Thyroid gland (tissue), 4 donors: ENCODE data around the gene CREB5. TPM values are rescaled to one million over a fixed set of nuclear protein-coding genes. Genes with fewer than 3 reads are reported as not detected.

Source experiments
- DNase-seq, 2 donors: peaks; one replicate each; pipeline ENCODE4 v3.0.0-alpha.2; 2019
- H3K27ac ChIP-seq, 3 donors: fragments of 200-600 bp; sonication (generic); 1 replicate in 2 of 3; 2 replicates in 1 of 3; pipeline ENCODE4 v1.5.1; 2016 to 2019; ENCODE audit warnings: mild to moderate bottlenecking in 1 of 3, moderate library complexity in 1 of 3
- H3K27me3 ChIP-seq: fragments of 200-600 bp; sonication (generic); one replicate; pipeline ENCODE4 v1.5.1; 2019
- H3K36me3 ChIP-seq, 2 donors: fragments of 200-600 bp; sonication (generic); one replicate each; pipeline ENCODE4 v1.5.1; 2016 to 2019
- H3K4me1 ChIP-seq, 2 donors: fragments of 200-600 bp; sonication (generic); one replicate each; pipeline ENCODE4 v1.5.1; 2017 to 2019
- H3K4me3 ChIP-seq, 3 donors: fragments of 200-600 bp; sonication (generic); replicated peaks in 1 of 3; 1 replicate in 2 of 3; 2 replicates in 1 of 3; pipeline ENCODE4 v1.5.1; 2016; ENCODE audit warnings: mild to moderate bottlenecking in 1 of 3
- H3K9me3 ChIP-seq: fragments of 200-600 bp; sonication (generic); one replicate; pipeline ENCODE4 v1.5.1; 2017
- POLR2A ChIP-seq, 2 donors: fragments of 450-650 bp; IDR thresholded peaks; one replicate each; pipeline ENCODE4 v1.6.1; 2017; ENCODE audit warnings: antibody characterized with exemption in 2 of 2, mild to moderate bottlenecking in 2 of 2, moderate library complexity in 1 of 2
- WGBS, 2 donors: methylation state at CpG; one replicate each; pipeline ENCODE4 v1.1.5; 2017; 5-methylcytosine and 5-hydroxymethylcytosine counted together
- intact Hi-C: fragments of 100-400 bp; cut with DNase I; formaldehyde crosslinking; loops from one replicate; pipeline ENCODE4 v1.15.1; 2023
- total RNA-seq, 4 donors: library from RNA; depleted of rRNA; stranded (reverse); fragments of >200 nt; gene quantifications; one replicate each; pipeline ENCODE4 v1.2.3, GENCODE V29; 2016
- TF ChIP-seq, protein P1 (sequence below), 6 experiments: fragments of 200-600 bp in 3 of 6; fragments of 450-650 bp in 3 of 6; sonication (generic) in 3 of 6; IDR thresholded peaks; one replicate each; pipeline ENCODE4 v1.5.1; 2016 to 2019; ENCODE audit warnings: antibody characterized with exemption in 6 of 6, mild to moderate bottlenecking in 2 of 6, inconsistent platforms in 1 of 6, moderate library complexity in 1 of 6

Gene CREB5
- total RNA-seq, 4 donors from 2014 or later = 2.5 to 13.6 (median 6.5) TPM

DNA sequence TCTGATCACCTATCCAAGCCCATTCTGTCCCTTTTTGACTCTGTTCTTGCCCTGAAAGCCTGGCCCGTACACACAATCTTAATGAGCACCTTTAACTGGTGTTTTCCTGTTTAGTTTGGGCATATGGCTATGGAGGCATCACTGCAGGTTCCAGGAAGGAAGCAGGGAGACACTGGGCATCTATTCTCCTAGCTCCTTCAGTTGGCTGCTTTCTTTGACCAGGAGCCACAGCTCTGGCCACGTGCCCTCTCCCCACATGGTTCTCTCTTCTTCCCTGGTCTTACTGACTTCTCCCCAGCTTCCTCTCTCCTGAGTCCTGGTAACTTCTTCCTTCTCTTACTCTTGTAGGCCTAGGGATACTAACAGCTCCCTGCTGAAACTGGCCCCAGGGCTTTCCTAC, 144.4 kb downstream of the CREB5 start:
- no peak for DNase-seq
- H3K27ac ChIP-seq = no peak overlapping the region

DNA sequence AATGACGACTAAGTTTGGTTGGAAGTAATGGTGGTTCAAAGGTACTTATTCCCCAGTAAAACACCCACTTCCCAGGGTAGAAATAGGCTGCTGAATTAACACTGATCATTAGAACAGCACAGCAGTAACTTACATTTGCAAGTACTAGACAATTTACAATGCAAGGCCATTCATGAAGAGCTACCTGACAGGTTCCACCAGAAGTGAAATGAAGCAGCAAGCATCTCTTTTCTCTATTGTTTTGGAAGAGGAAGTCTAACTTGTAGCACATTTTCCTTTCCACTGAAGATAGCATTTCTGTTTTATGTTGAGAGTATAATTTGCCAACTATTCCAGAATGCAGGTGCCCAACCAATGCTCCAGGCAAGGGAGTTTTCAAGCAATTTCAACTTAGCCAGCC, 145.9 kb downstream of the CREB5 start:
- Histone ChIP-seq H3K4me3 (no peak overlapping the region), H3K9me3 (no peaks in the 10 kb centered on the region), H3K27me3 (no peaks in the 10 kb centered on the region), H3K36me3 (no peaks in the 10 kb centered on the region), H3K27ac (no peak overlapping the region), H3K4me1 (no peaks in the 10 kb centered on the region)
- WGBS, 2 donors = 43 to 54% methylated on average over 1 of the region's 1 CpG
- TF ChIP-seq POLR2A (IDR thresholded peaks at IDR 0.05) = no peak
- TF ChIP-seq, protein P1, sequence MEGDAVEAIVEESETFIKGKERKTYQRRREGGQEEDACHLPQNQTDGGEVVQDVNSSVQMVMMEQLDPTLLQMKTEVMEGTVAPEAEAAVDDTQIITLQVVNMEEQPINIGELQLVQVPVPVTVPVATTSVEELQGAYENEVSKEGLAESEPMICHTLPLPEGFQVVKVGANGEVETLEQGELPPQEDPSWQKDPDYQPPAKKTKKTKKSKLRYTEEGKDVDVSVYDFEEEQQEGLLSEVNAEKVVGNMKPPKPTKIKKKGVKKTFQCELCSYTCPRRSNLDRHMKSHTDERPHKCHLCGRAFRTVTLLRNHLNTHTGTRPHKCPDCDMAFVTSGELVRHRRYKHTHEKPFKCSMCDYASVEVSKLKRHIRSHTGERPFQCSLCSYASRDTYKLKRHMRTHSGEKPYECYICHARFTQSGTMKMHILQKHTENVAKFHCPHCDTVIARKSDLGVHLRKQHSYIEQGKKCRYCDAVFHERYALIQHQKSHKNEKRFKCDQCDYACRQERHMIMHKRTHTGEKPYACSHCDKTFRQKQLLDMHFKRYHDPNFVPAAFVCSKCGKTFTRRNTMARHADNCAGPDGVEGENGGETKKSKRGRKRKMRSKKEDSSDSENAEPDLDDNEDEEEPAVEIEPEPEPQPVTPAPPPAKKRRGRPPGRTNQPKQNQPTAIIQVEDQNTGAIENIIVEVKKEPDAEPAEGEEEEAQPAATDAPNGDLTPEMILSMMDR (IDR thresholded peaks at IDR 0.05) = no peak
- DNase-seq = no peak
- intact Hi-C loops = no loop called here

More for the DNA sequence above, 144.4 kb downstream of the CREB5 start:
- H3K36me3 ChIP-seq = no peaks in the 10 kb centered on the region
- TF ChIP-seq POLR2A (IDR thresholded peaks at IDR 0.05) = no peak
- TF ChIP-seq, protein P1 (IDR thresholded peaks at IDR 0.05) = no peak
- no peaks in the 10 kb centered on the region for H3K9me3 ChIP-seq
- no peaks in the 10 kb centered on the region for H3K27me3 ChIP-seq
- no peak overlapping the region for H3K4me3 ChIP-seq
- 78 to 85% methylated on average over 2 of the region's 2 CpGs for WGBS, 2 donors
- intact Hi-C loops = no loop called here
- H3K4me1 ChIP-seq = no peaks in the 10 kb centered on the region

DNA sequence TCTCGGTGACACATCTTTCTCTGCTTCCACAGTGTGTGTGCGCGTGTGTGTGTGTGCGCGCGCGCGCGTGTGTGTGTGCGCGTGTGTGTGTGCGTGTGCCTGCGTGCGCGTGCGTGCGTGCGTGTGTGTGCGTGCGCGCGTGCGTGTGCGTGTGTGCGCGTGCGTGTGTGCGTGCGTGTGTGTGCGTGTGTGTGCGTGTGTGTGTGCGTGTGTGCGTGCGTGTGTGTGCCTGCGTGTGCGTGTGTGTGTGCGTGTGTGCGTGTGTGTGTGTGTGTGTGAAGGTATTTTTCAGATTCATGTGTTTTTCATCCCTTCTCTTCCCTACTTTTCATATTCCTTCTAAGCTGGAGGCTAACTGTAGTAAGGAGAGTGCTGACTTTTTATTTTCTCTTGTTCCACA, 148.4 kb downstream of the CREB5 start:
- WGBS, 2 donors = 68 to 84% methylated on average over 38 of the region's 38 CpGs
- intact Hi-C loops = no loop called here
- TF ChIP-seq, protein P1 (IDR thresholded peaks at IDR 0.05) = no peak
- no peak for TF ChIP-seq POLR2A (IDR thresholded peaks at IDR 0.05)

GRCh38 chr7:28564033-28564432, 151.7 kb downstream of the CREB5 start:
- no peak for DNase-seq
- TF ChIP-seq, protein P1 (IDR thresholded peaks at IDR 0.05) = no peak
- no peak for TF ChIP-seq POLR2A (IDR thresholded peaks at IDR 0.05)
- H3K36me3 ChIP-seq = no peaks in the 10 kb centered on the region
- H3K27ac ChIP-seq = no peak overlapping the region
- intact Hi-C loops = no loop called here
- no peaks in the 10 kb centered on the region for H3K4me1 ChIP-seq
- WGBS, 2 donors = 93 to 95% methylated on average over 3 of the region's 3 CpGs
- H3K27me3 ChIP-seq = no peaks in the 10 kb centered on the region
- no peak overlapping the region for H3K4me3 ChIP-seq
- no peaks in the 10 kb centered on the region for H3K9me3 ChIP-seq

More for the DNA sequence above, 148.4 kb downstream of the CREB5 start:
- Histone ChIP-seq H3K4me3 (no peak overlapping the region), H3K27me3 (no peaks in the 10 kb centered on the region), H3K27ac (no peak overlapping the region), H3K4me1 (no peaks in the 10 kb centered on the region), H3K36me3 (no peaks in the 10 kb centered on the region), H3K9me3 (no peaks in the 10 kb centered on the region)
- no peak for DNase-seq

DNA sequence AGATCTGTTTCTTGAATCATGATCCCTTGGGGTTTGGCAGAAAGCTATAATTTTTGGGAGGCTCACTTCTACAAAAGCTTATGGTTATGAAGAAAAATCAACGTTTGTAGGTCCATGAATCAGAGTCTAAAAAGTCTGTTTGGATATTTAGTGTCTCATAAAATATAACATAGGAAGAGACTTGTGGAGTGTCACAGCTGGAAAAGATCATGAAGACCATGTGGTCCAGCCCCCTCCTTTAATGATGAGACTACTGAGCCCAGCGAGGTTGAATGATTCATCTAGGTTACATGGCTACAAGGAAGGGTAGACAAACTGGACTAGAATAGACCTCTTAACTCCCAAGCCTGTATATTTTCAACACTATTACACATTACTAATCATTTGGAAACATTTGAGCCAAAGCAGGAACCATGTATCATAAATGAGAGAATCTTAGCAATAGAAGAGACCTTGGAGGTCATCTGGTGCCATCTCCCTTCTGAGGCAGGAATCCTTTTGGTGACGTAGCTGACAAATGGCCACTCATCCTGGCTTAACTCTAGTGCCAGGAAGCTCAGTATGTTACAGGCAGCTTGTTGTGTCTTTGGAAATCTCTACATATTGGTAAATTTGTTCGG, 152.5 kb downstream of the CREB5 start:
- WGBS, 2 donors = 81 to 91% methylated on average over 4 of the region's 4 CpGs
- Histone ChIP-seq H3K27ac (no peak overlapping the region), H3K4me1 (no peaks in the 10 kb centered on the region), H3K27me3 (no peaks in the 10 kb centered on the region), H3K36me3 (no peaks in the 10 kb centered on the region), H3K9me3 (no peaks in the 10 kb centered on the region), H3K4me3 (no peak overlapping the region)
- no peak for DNase-seq
- no peak for TF ChIP-seq POLR2A (IDR thresholded peaks at IDR 0.05)
- TF ChIP-seq, protein P1 (IDR thresholded peaks at IDR 0.05) = no peak
- intact Hi-C loops = no loop called here
